Measurements from ENCODE around the gene LZTS2. TPM values are rescaled to one million over a fixed set of nuclear protein-coding genes. Genes with fewer than 3 reads are reported as not detected.
A peak's percentile ranks its signal among the peaks of the same experiment; 100 is the strongest.

The LZTS2 gene
- total RNA-seq, 1 experiment from 2014 or later = 61.5 TPM

- DNase-seq (ENCODE audit: low read depth) = no peak
Observed at GRCh38 chr10:100979791-100980272, 19.8 kb upstream of the LZTS2 start.

- no peak for DNase-seq (ENCODE audit: low read depth)
Observed at GRCh38 chr10:100980311-100980710, 19.3 kb upstream of the LZTS2 start.

- no peak for DNase-seq (ENCODE audit: low read depth)
Observed at GRCh38 chr10:100980711-100981110, 18.9 kb upstream of the LZTS2 start.

- no peak for DNase-seq (ENCODE audit: low read depth)
Observed at GRCh38 chr10:100981178-100981772, 18.3 kb upstream of the LZTS2 start.

- DNase-seq (ENCODE audit: low read depth) = no peak
Observed at GRCh38 chr10:100982916-100983830, 16.4 kb upstream of the LZTS2 start.

- no peak for DNase-seq (ENCODE audit: low read depth)
Observed at GRCh38 chr10:100983868-100984671, 15.5 kb upstream of the LZTS2 start.

- no peak for DNase-seq (ENCODE audit: low read depth)
Observed at GRCh38 chr10:100984672-100985177, 14.9 kb upstream of the LZTS2 start.

- no peak for DNase-seq (ENCODE audit: low read depth)
Observed at GRCh38 chr10:100985336-100985735, 14.3 kb upstream of the LZTS2 start.

- DNase-seq (ENCODE audit: low read depth) = no peak
Observed at GRCh38 chr10:100986623-100986951, 13.0 kb upstream of the LZTS2 start.

GRCh38 chr10:100986952-100987684 is 12.5 kb upstream of the LZTS2 start, which contains the start of the genes MRPL43 and TWNK:
MRPL43 (minus strand) TSS chr10:100987497; CDS start chr10:100987443, 54 bp downstream.
TWNK (plus strand) TSS chr10:100987543; CDS start chr10:100988211, 668 bp downstream.
- peak; percentile 74 for DNase-seq (ENCODE audit: low read depth)

- DNase-seq (ENCODE audit: low read depth) = no peak
Observed at GRCh38 chr10:100987685-100988049, 11.9 kb upstream of the LZTS2 start.

- no peak for DNase-seq (ENCODE audit: low read depth)
Observed at GRCh38 chr10:100988166-100988565, 11.4 kb upstream of the LZTS2 start.

GRCh38 chr10:100989088-100989487 is 10.5 kb upstream of the LZTS2 start:
- DNase-seq (ENCODE audit: low read depth) = no peak

- DNase-seq (ENCODE audit: low read depth) = peak; percentile 47
Observed at GRCh38 chr10:100993986-100994708, 5.5 kb upstream of the LZTS2 start.

- no peak for DNase-seq (ENCODE audit: low read depth)
Observed at GRCh38 chr10:100995181-100995580, 4.4 kb upstream of the LZTS2 start.

GRCh38 chr10:100996678-100997359 is 2.8 kb upstream of the LZTS2 start:
- peak; percentile 35 for DNase-seq (ENCODE audit: low read depth)

GRCh38 chr10:100997360-100998182 is 2.0 kb upstream of the LZTS2 start:
- DNase-seq (ENCODE audit: low read depth) = peak; percentile 74

- DNase-seq (ENCODE audit: low read depth) = peak; percentile 82
Observed at GRCh38 chr10:100998183-100998990, 1.2 kb upstream of the LZTS2 start.
